Parathyroid adenoma (tissue), 2 donors: ENCODE measurements around the gene MEOX1.

Source experiments
- H2AFZ ChIP-seq: fragments of 300-600 bp; sonication (generic); one replicate; pipeline ENCODE4 v1.7.0; 2017; ENCODE audit warnings: antibody characterized with exemption, mild to moderate bottlenecking
- H3K27ac ChIP-seq: fragments of 300-600 bp; sonication (generic); one replicate; pipeline ENCODE4 v1.7.0; 2017
- H3K27me3 ChIP-seq: fragments of 300-600 bp; sonication (generic); one replicate; pipeline ENCODE4 v1.7.0; 2017; ENCODE audit warnings: low read length; ENCODE audit not compliant: control insufficient read depth, insufficient read depth
- H3K36me3 ChIP-seq: fragments of 300-600 bp; sonication (generic); one replicate; pipeline ENCODE4 v1.7.0; 2017; ENCODE audit warnings: low read length; ENCODE audit not compliant: control insufficient read depth, insufficient read depth
- H3K4me1 ChIP-seq: fragments of 300-600 bp; sonication (generic); one replicate; pipeline ENCODE4 v1.7.0; 2017; ENCODE audit warnings: control low read depth
- H3K4me2 ChIP-seq: fragments of 300-600 bp; sonication (generic); one replicate; pipeline ENCODE4 v1.7.0; 2017; ENCODE audit warnings: low read length
- H3K4me3 ChIP-seq: fragments of 300-600 bp; sonication (generic); one replicate; pipeline ENCODE4 v1.7.0; 2017; ENCODE audit warnings: low read depth, low read length
- H3K79me2 ChIP-seq: fragments of 300-600 bp; sonication (generic); one replicate; pipeline ENCODE4 v1.7.0; 2017; ENCODE audit warnings: control low read depth
- H3K9ac ChIP-seq: fragments of 300-600 bp; sonication (generic); one replicate; pipeline ENCODE4 v1.7.0; 2017; ENCODE audit warnings: mild to moderate bottlenecking
- H3K9me3 ChIP-seq: fragments of 300-600 bp; sonication (generic); one replicate; pipeline ENCODE4 v1.7.0; 2017; ENCODE audit warnings: low read length; ENCODE audit not compliant: control insufficient read depth
- CTCF ChIP-seq: fragments of 300-600 bp; sonication (generic); IDR thresholded peaks from one replicate; pipeline ENCODE4 v1.7.0; 2017; ENCODE audit warnings: antibody characterized with exemption, mild to moderate bottlenecking
- donor health status: primary hyperparathyroidism.

MEOX1 gene

DNA sequence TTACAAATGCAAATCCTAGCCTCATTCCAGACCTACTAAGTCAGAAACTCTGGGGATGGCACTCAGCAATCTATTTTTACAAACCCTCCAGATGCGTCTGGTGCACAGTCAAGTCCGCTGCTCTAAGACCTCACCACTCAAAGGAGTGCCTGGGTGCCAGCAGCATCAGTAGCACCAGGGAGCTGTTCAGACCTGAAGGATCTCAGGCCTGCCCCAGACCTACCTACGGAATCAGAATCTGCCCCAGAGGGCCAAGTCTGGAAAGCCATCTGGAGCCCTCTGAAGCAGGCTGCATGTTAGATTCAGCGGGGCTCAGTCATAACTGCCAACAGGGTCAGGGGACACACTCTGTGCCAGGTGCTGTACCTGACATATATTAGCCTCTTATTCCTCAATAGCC is 17.6 kb downstream of the MEOX1 start:
- H3K27me3 ChIP-seq, result no peaks in the 10 kb centered on the region
- H2AFZ ChIP-seq, result no peak overlapping the region
- H3K27ac ChIP-seq, result no peak overlapping the region
- no peak for TF ChIP-seq CTCF
- H3K36me3 ChIP-seq, result no peaks in the 10 kb centered on the region
- H3K4me2 ChIP-seq, result no peak overlapping the region
- no peak overlapping the region for H3K9ac ChIP-seq
- H3K9me3 ChIP-seq, result no peaks in the 10 kb centered on the region
- H3K79me2 ChIP-seq, result no peaks in the 10 kb centered on the region
- H3K4me3 ChIP-seq, result no peak overlapping the region
- no peaks in the 10 kb centered on the region for H3K4me1 ChIP-seq

- H3K9ac ChIP-seq, result no peak overlapping the region
- no peak overlapping the region for H2AFZ ChIP-seq
- H3K79me2 ChIP-seq, result no peaks in the 10 kb centered on the region
- H3K36me3 ChIP-seq, result no peaks in the 10 kb centered on the region
- TF ChIP-seq CTCF, result no peak
- H3K4me3 ChIP-seq, result no peak overlapping the region
- no peaks in the 10 kb centered on the region for H3K9me3 ChIP-seq
- no peaks in the 10 kb centered on the region for H3K4me1 ChIP-seq
- H3K27ac ChIP-seq, result no peak overlapping the region
- no peaks in the 10 kb centered on the region for H3K27me3 ChIP-seq
- H3K4me2 ChIP-seq, result no peak overlapping the region
Measured at GRCh38 chr17:43641416-43641815, 20.3 kb downstream of the MEOX1 start.

GRCh38 chr17:43640491-43641252 is 21.1 kb downstream of the MEOX1 start:
- TF ChIP-seq CTCF, result no peak
- H3K4me1 ChIP-seq, result no peaks in the 10 kb centered on the region
- H3K79me2 ChIP-seq, result no peaks in the 10 kb centered on the region
- no peaks in the 10 kb centered on the region for H3K36me3 ChIP-seq
- H3K4me2 ChIP-seq, result no peak overlapping the region
- H3K27me3 ChIP-seq, result no peaks in the 10 kb centered on the region
- no peak overlapping the region for H3K9ac ChIP-seq
- no peak overlapping the region for H3K4me3 ChIP-seq
- H2AFZ ChIP-seq, result no peak overlapping the region
- H3K9me3 ChIP-seq, result no peaks in the 10 kb centered on the region
- no peak overlapping the region for H3K27ac ChIP-seq

DNA sequence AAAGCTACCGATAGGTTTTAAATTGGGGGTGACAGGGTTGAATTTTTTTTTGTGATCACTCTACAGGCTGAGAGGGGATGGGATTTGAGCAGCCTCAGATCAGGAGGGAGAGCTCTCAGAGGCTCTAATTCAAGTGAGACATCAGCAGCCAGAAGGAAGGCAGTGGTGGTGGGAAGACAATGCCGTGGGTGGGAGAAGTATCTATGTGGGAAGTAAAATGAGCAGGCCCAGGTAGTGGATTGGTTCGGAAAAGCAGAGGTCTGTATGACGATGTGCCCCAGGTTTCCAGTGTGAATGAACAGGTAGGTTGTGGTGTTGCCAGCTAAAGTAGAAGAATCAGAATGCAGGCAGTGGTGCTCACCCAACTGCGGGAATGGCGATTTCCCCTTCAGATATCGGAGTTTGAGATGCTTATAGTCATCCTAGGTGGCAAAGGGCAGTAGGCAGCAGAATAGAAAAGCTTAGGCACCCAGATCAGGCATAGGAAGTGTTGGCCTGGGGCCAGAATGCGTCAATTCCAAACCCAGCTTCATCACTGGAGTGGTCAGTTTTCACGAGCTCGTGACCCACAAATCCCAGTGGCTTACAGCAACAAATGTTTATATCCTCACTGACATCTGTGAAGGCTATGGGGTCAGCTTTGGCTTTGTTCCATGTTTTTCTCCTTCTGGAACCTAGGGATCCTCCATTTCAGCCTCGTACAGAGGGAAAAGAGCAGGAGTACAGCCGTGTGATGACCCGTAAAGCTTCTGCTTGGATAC is 24.0 kb downstream of the MEOX1 start:
- Histone ChIP-seq H3K9me3 (no peaks in the 10 kb centered on the region), H3K9ac (no peak overlapping the region), H2AFZ (no peak overlapping the region), H3K79me2 (no peaks in the 10 kb centered on the region), H3K4me1 (no peaks in the 10 kb centered on the region), H3K27ac (no peak overlapping the region), H3K27me3 (no peaks in the 10 kb centered on the region), H3K36me3 (no peaks in the 10 kb centered on the region), H3K4me3 (no peak overlapping the region), H3K4me2 (no peak overlapping the region)
- no peak for TF ChIP-seq CTCF
